RKO (cell line): Measurements from ENCODE around the gene CADM2.

Experiments used
- DNase-seq: peaks from one replicate; pipeline ENCODE4 v3.0.0-alpha.2; 2016; ENCODE audit warnings: low spot score

CADM2 gene

GRCh38 chr3:85321892-85322291 is 363.1 kb downstream of the CADM2 start:
- no peak for DNase-seq

GRCh38 chr3:85330071-85330470 is 371.3 kb downstream of the CADM2 start:
- no peak for DNase-seq

DNA sequence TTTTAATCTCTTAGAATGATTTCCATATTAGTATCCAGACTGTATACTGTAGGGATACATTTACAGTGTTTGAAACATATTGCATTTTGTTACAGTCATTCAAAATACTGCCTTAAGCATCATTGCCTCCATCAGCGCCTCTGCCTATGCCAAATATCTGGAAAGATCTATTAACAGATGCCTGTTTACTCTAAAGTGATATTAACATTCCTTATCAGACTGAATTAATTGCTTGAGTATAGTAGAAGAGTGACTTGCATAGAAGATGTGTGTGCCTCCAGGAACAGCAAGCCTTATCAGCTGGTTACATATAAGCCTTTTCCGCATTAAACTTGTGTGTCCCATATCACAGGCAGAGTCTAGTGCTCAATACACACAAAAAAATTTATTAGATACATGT is 379.1 kb downstream of the CADM2 start:
- DNase-seq: no peak

DNA sequence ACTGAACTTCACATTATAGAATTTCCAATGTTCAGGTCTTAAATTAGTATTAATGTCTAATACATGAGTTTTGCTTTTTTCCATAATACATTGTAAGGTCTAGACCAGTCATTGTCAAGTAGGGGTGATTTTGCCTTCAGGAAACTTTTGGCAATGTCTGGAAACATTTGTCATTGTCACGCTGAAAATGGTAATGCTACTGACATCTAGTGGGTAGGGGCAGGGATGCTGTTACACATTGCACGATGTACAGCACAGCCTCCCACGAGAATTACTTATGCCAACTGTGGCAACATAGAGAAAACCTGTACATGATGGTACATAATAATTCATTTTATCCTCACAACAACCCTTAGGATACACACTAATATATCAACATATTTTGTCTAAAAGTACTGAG is 384.1 kb downstream of the CADM2 start:
- DNase-seq: peak; percentile 64

DNA sequence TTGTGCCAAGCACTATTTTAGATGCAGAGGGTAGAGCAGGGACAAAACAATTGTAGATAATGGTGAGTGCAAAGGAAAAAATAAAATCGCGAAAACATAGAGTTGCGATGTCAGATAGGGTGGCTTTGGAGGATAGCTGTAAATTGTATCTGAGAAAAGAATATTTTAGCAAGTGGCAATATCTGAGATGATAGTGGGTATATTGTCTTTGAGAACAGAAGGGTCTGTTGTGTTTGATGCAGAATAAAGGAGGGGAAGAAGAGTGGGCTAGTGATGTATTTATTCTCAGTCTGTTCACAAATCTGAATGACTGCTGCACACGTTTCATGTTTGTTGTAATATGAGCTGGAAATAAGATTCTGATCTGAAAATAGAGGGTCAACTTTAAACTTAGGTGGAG is 396.8 kb downstream of the CADM2 start:
- no peak for DNase-seq

GRCh38 chr3:85360742-85361387 is 402.1 kb downstream of the CADM2 start:
- peak; percentile 84 for DNase-seq

GRCh38 chr3:85364296-85364909 is 405.6 kb downstream of the CADM2 start:
- DNase-seq: no peak

- no peak for DNase-seq
Observed at GRCh38 chr3:85370341-85370740, 411.6 kb downstream of the CADM2 start.

DNA sequence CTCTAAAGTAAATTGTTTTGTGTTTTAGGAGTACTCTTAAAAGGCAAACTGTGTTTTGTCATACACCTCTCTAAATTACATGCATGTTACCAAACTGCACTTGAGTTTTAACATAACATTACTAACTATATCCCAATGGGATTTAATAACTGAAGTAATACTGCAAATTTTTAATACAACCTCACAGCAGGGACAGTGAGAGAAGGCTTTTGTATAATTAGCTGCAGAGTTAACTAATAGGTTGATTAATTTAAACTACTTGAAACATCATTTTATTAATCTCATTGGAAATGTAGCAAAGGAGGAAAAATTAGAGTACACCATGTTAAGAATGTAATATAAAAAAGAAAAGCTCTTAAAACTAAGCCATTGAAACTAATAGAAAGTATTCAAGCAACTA is 417.3 kb downstream of the CADM2 start:
- DNase-seq: no peak

GRCh38 chr3:85377115-85377514 is 418.3 kb downstream of the CADM2 start:
- DNase-seq: no peak

- DNase-seq: no peak
Observed at GRCh38 chr3:85384372-85384771, 425.6 kb downstream of the CADM2 start.

GRCh38 chr3:85387913-85388505 is 429.2 kb downstream of the CADM2 start:
- DNase-seq: no peak

DNA sequence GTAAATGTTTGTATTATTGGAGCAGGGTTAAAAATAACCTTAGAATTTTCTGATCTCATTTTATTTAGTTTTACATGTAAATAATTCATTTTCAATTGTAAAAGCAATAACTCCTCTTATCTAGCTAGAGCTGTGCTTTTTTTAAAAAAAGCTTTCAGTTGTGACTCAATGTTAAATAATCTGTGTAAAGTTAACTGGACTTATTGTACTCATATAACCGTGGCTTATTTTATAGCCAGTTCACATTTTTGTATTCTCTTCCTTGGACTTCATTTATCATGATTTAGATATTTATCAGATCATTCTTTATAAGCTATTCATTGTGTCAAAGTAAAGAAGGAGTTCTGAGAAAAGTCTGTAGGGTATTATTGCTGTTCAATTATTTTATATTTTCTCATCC is 435.6 kb downstream of the CADM2 start:
- DNase-seq: no peak

DNA sequence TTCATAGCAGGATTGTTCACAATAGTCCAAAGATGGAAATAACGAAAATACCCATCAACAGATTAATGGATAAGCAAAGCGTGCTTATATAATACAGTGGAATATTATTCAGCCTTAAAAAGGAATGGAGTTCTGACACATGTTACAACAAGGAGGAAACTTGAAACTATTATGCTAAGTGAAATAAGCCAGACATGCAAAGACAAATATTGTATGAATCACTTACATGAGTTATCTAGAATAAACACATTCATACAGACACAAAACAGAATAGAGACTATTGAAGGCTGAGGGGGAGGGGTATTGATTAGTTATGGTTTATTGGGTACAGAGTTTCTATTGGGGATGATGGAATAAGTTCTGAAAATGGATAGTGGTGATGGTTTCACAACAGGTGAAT is 438.6 kb downstream of the CADM2 start:
- DNase-seq: no peak

GRCh38 chr3:85426121-85426520 is 467.3 kb downstream of the CADM2 start:
- DNase-seq: no peak

- DNase-seq: no peak
Observed at GRCh38 chr3:85427467-85427866, 468.7 kb downstream of the CADM2 start.

- no peak for DNase-seq
Observed at GRCh38 chr3:85432081-85432480, 473.3 kb downstream of the CADM2 start.

GRCh38 chr3:85433319-85433718 is 474.5 kb downstream of the CADM2 start:
- no peak for DNase-seq

GRCh38 chr3:85455561-85456200 is 496.9 kb downstream of the CADM2 start:
- no peak for DNase-seq

- DNase-seq: no peak
Observed at GRCh38 chr3:85474241-85474640, 515.5 kb downstream of the CADM2 start.

DNA sequence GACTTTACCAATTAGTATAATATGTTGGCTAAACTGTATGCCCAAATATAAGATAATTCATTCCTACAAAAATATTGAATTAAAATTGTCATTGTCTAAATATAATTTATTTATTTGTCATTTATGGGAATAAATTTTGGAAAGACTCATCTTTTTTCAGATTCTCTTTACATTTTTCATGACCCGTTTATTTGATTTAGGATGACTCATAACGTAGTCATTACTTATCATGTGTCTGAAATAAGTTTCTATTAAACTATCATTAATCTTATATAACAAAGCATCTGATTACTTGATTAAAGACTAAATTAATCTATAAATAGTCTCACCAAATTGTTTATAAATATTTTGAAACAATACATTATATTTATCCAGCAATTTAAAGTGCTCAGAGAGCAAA is 516.6 kb downstream of the CADM2 start:
- peak; percentile 27 for DNase-seq

DNA sequence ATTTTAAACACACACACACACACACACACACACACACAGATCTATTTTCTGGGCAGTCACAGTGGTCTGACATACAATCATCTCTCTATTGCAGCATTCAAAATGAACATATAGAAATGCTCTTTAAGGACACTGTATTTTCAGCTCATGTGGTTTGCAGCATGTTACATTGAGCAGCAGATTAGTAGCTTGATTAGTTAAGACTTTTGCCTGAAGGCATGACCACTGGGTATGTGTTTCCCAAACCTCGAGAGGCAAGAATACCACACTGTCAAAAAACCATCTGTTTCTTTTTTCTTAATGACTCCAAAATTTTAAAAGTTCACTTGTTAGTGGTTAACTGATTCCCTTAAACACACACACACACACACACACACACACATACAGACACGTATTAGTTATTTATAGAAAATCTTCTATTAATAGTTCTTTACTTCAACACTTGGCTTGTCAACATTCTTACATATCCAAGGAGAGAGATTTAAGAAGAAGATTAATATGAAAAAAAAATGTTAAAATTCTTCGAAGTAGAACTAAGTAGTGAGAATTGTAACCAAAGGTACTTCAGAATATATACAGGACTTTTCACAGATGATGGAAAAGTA is 518.2 kb downstream of the CADM2 start:
- no peak for DNase-seq
